Measurements from ENCODE around the gene ABTB1. TPM values are rescaled to one million over a fixed set of nuclear protein-coding genes. Genes with fewer than 3 reads are reported as not detected.

ABTB1 gene
- total and polyA plus RNA-seq, 9 of the 15 experiments (the other 6 are each of a cell fraction or from before 2014, with no cell fraction given), result 0.04 to 2.3 (median 0.55) TPM; not detected in 1

DNA sequence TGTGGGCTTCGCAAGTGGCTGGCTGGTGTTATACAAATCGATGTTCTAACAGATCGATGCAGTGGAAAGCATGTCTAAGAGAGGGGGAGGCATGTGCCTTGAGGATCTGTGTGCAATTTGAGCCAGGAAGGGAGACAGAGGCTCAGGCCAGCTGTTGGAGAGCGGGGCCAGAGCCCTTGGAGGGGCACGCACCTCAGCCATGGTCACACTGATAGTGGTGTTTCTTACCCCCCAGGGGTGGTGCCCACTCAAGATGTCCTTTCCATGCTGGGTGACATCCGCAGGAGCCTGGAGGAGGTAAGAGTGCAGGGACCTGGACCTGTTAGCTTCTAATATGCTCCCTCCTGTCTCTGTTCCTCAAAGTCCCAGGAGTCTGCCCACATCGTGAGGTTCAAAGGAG, 3.8 kb upstream of the ABTB1 start:
- ATAC-seq, result no peak
- H3K9me3 ChIP-seq (replicated peaks; ENCODE audit: control insufficient read depth, insufficient read depth, low read depth, low read length), result no peaks in the 10 kb centered on the region
- H3K9me1 ChIP-seq (ENCODE audit: control insufficient read depth, insufficient read depth, low read length), result no peaks in the 10 kb centered on the region
- DNase-seq (ENCODE audit: extremely low read depth in 1 of 4, low spot score in 3 of 4), result no peak
- no peak overlapping the region for H2AFZ ChIP-seq (ENCODE audit: low read depth, low read length)
- H3K36me3 ChIP-seq (ENCODE audit: control insufficient read depth, insufficient read depth, low read length), result peaks cover 18% of the 10 kb centered on the region; the same call in 1 of the 3 replicates
- 86% methylated on average over 7 of the region's 7 CpGs for WGBS (ENCODE audit: insufficient coverage, low coverage, missing lambda C conversion rate)
- CTCF ChIA-PET (ENCODE audit: low intra/inter-chr PET ratio), result no interaction called here
- intact Hi-C loops (cut with micrococcal nuclease) (no loop called here), in situ Hi-C loops (cut with MboI) (no loop called here)
- TF ChIP-seq CC2D1A (IDR thresholded peaks at IDR 0.05) (no peak), KDM1A (IDR thresholded peaks at IDR 0.05) (no peak), PATZ1 (CRISPR knock-in tag; IDR thresholded peaks at IDR 0.05; ENCODE audit: borderline replicate concordance) (no peak), FOXM1 (IDR thresholded peaks at IDR 0.05; ENCODE audit: low read depth) (no peak), FOXM1 (CRISPR knock-in tag; IDR thresholded peaks at IDR 0.05; ENCODE audit: low read depth) (no peak), ZNF57 (CRISPR knock-in tag; IDR thresholded peaks at IDR 0.05) (no peak), IRF2 (CRISPR knock-in tag; IDR thresholded peaks at IDR 0.05) (no peak), KAT8 (IDR thresholded peaks at IDR 0.05; ENCODE audit: low read depth) (no peak), OTX1 (CRISPR knock-in tag; IDR thresholded peaks at IDR 0.05) (no peak), PHB2 (IDR thresholded peaks at IDR 0.05; ENCODE audit: low read depth) (no peak), RAD21 (CRISPR knock-in tag; conservative IDR thresholded peaks at IDR 0.05 in 1 of 2, IDR thresholded peaks at IDR 0.05 in 1 of 2) (no peak), TARDBP (IDR thresholded peaks at IDR 0.05) (no peak)
- TF ChIP-seq, protein P1, sequence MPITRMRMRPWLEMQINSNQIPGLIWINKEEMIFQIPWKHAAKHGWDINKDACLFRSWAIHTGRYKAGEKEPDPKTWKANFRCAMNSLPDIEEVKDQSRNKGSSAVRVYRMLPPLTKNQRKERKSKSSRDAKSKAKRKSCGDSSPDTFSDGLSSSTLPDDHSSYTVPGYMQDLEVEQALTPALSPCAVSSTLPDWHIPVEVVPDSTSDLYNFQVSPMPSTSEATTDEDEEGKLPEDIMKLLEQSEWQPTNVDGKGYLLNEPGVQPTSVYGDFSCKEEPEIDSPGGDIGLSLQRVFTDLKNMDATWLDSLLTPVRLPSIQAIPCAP (CRISPR knock-in tag; IDR thresholded peaks at IDR 0.05; ENCODE audit: borderline replicate concordance), result no peak
- no TSS peak for BruUV-seq (replicated peaks)
- no peak overlapping the region for H3K27ac ChIP-seq (ENCODE audit: extremely low read depth, low read depth, low read length)
- H3K79me2 ChIP-seq (ENCODE audit: control insufficient read depth, insufficient read depth, low read length), result no peaks in the 10 kb centered on the region
- H3K4me1 ChIP-seq (replicated peaks in 1 of 2; ENCODE audit: control insufficient read depth in 2 of 2, insufficient read depth in 2 of 2, low read length in 2 of 2), result peaks cover 0 to 26% of the 10 kb centered on the region in 2 experiments; a peak in 2 of 5 replicates
- no peaks in the 10 kb centered on the region for H3K27me3 ChIP-seq (ENCODE audit: control insufficient read depth in 2 of 2, insufficient read depth in 2 of 2, low read length in 2 of 2)
- no peak for FAIRE-seq
- no peak overlapping the region for H3K4me3 ChIP-seq
- H3K4me2 ChIP-seq (ENCODE audit: insufficient read depth, low read length), result no peak overlapping the region
- H4K20me1 ChIP-seq (replicated peaks; ENCODE audit: control insufficient read depth, insufficient read depth, low read length), result 0 out of 2 replicates have a peak, but pooled peaks cover 4% of the 10 kb centered on the region
- H3K9ac ChIP-seq (ENCODE audit: insufficient read depth in 1 of 2, low read depth in 2 of 2, low read length in 2 of 2), result no peak overlapping the region
- POLR2A ChIA-PET, result no interaction called here

All from K562 (cell line).